HepG2 (cell line): ENCODE results near the gene HAPLN3. TPM values are rescaled to one million over a fixed set of nuclear protein-coding genes. Genes with fewer than 3 reads are reported as not detected.

Experiments used
- BCLAF1 ChIP-seq: fragments of 450-650 bp; IDR thresholded peaks from 2 replicates; pipeline ENCODE4 v1.6.1; 2017; ENCODE audit warnings: mild to moderate bottlenecking
- BRCA1 ChIP-seq: sonication (generic); formaldehyde crosslinking; IDR thresholded peaks from 2 replicates; pipeline ENCODE4 v1.4.0; 2020; ENCODE audit warnings: missing genetic modification reagents
- CEBPB ChIP-seq: IDR thresholded peaks from 2 replicates; pipeline ENCODE4 v1.6.1; 2011; ENCODE audit warnings: low read depth, low read length, improper control_type of control experiment, borderline replicate concordance
- FOXA3 ChIP-seq: IDR thresholded peaks from 2 replicates; pipeline ENCODE4 v1.6.1; 2016; ENCODE audit warnings: missing genetic modification reagents, missing compliant biosample characterization
- FOXP4 ChIP-seq: sonication (generic); formaldehyde crosslinking; IDR thresholded peaks from 2 replicates; pipeline ENCODE4 v1.4.0; 2020; ENCODE audit warnings: missing genetic modification reagents
- GLMP ChIP-seq: sonication (generic); formaldehyde crosslinking; IDR thresholded peaks from 2 replicates; pipeline ENCODE4 v1.9.0; 2021; ENCODE audit warnings: missing genetic modification reagents, mild to moderate bottlenecking, borderline replicate concordance
- HDAC1 ChIP-seq: sonication (generic); formaldehyde crosslinking; IDR thresholded peaks from 2 replicates; pipeline ENCODE4 v1.5.1; 2020; ENCODE audit warnings: mild to moderate bottlenecking, missing genetic modification reagents
- HNRNPK ChIP-seq: fragments of 200-400 bp; formaldehyde crosslinking; IDR thresholded peaks from 2 replicates; pipeline ENCODE4 v1.6.1; 2018; ENCODE audit warnings: low read length, low read depth, moderate library complexity, mild to moderate bottlenecking; ENCODE audit not compliant: poor library complexity, severe bottlenecking
- HOXA9 ChIP-seq: sonication (generic); formaldehyde crosslinking; IDR thresholded peaks from 2 replicates; pipeline ENCODE4 v1.8.1; 2022; ENCODE audit warnings: missing genetic modification reagents, mild to moderate bottlenecking, moderate library complexity, borderline replicate concordance
- MAFG ChIP-seq: sonication (generic); formaldehyde crosslinking; IDR thresholded peaks from 2 replicates; pipeline ENCODE4 v1.5.1; 2020; ENCODE audit warnings: mild to moderate bottlenecking, missing genetic modification reagents
- POGK ChIP-seq: sonication (generic); formaldehyde crosslinking; conservative IDR thresholded peaks from 2 replicates; pipeline ENCODE4 v1.8.0; 2022; ENCODE audit warnings: mild to moderate bottlenecking, moderate library complexity, missing genetic modification reagents
- POGZ ChIP-seq: sonication (generic); formaldehyde crosslinking; IDR thresholded peaks from 2 replicates; pipeline ENCODE4 v1.4.0; 2020; ENCODE audit warnings: mild to moderate bottlenecking, missing genetic modification reagents
- POLR2G ChIP-seq: fragments of 200-400 bp; formaldehyde crosslinking; IDR thresholded peaks from 2 replicates; pipeline ENCODE4 v1.6.1; 2018; ENCODE audit warnings: mild to moderate bottlenecking, low read depth, low read length, moderate library complexity
- SNRNP70 ChIP-seq: fragments of 200-400 bp; formaldehyde crosslinking; IDR thresholded peaks from 2 replicates; pipeline ENCODE4 v1.6.1; 2017; ENCODE audit warnings: mild to moderate bottlenecking, low read depth, low read length, moderate library complexity
- TCF7L2 ChIP-seq: IDR thresholded peaks from 2 replicates; pipeline ENCODE4 v1.6.1; 2011; ENCODE audit warnings: mild to moderate bottlenecking, low read depth, low read length, moderate library complexity
- TFDP1 ChIP-seq: IDR thresholded peaks from 2 replicates; pipeline ENCODE4 v1.6.1; 2016; ENCODE audit warnings: missing compliant biosample characterization, missing genetic modification reagents, borderline replicate concordance
- U2AF1 ChIP-seq: fragments of 200-400 bp; formaldehyde crosslinking; optimal IDR thresholded peaks from 2 replicates; pipeline ENCODE3; 2017; ENCODE audit warnings: mild to moderate bottlenecking, low read depth, low read length
- ZNF782 ChIP-seq: sonication (generic); formaldehyde crosslinking; IDR thresholded peaks from 2 replicates; pipeline ENCODE4 v1.4.0; 2020; ENCODE audit warnings: missing genetic modification reagents, mild to moderate bottlenecking, borderline replicate concordance
- polyA plus RNA-seq, 8 experiments: library from polyadenylated mRNA; depleted of rRNA in 3 of 8; stranded (reverse) in 7 of 8; unstranded in 1 of 8; fragments of >200 nt; fragmentation: Illumina TruSeq in 4 of 8; extraction: Trizol in 4 of 8; gene quantifications; 2 replicates each; pipeline versions ENCODE4 v1.2.1 to v1.2.3, GENCODE V29; 2011 to 2016; ENCODE audit warnings: low read depth in 4 of 8, missing spikeins in 1 of 8, mixed read lengths in 1 of 8; ENCODE audit not compliant: insufficient read depth in 1 of 8
- total RNA-seq, 5 experiments: library from RNA; depleted of rRNA; stranded (reverse); fragments of >200 nt; fragmentation: Illumina TruSeq; extraction: Trizol; gene quantifications; 2 replicates each; pipeline ENCODE4 v1.2.3, GENCODE V29; 2016; ENCODE audit warnings: low read depth in 1 of 5

HAPLN3 gene
- total and polyA plus RNA-seq, 2 of the 13 experiments (the other 11 are each of a cell fraction or from before 2014, with no cell fraction given) = 0.09 TPM; not detected in 1

- no peak for TF ChIP-seq BCLAF1
- TF ChIP-seq ZNF782 (CRISPR knock-in tag) = no peak
- TF ChIP-seq SNRNP70 = no peak
- no peak; the same call in 1 of the 2 replicates for TF ChIP-seq HOXA9 (CRISPR knock-in tag)
- peak; percentile 28; the same call in 1 of the 2 replicates for TF ChIP-seq POGZ
- no peak for TF ChIP-seq TCF7L2
- TF ChIP-seq BRCA1 = no peak
- TF ChIP-seq GLMP (CRISPR knock-in tag) = no peak
- TF ChIP-seq U2AF1 = no peak
- peak; percentile 44; the same call in 1 of the 2 replicates for TF ChIP-seq HDAC1 (CRISPR knock-in tag)
- TF ChIP-seq MAFG (CRISPR knock-in tag) = no peak
- TF ChIP-seq POGK = 0 out of 2 replicates have a peak, but pooled peaks have one; percentile 45
- TF ChIP-seq FOXP4 (CRISPR knock-in tag) = peak; percentile 14; the same call in 1 of the 2 replicates
- TF ChIP-seq CEBPB = no peak
- peak; percentile 38 for TF ChIP-seq TFDP1 (CRISPR knock-in tag)
- TF ChIP-seq POLR2G = no peak
- peak; percentile 58 for TF ChIP-seq HNRNPK
- TF ChIP-seq FOXA3 (CRISPR knock-in tag) = peak; percentile 58
Measured at GRCh38 chr15:88913017-88913849, 17.9 kb upstream of the HAPLN3 start, which contains the start of gene MFGE8 (continued).
